ENCODE data around the gene MZT2B.
"Not testable (repeated sequence)": the region's sequence is repeated elsewhere in the genome, so short reads cannot be mapped to it uniquely, and the experiment has no call there.

MZT2B gene

DNA sequence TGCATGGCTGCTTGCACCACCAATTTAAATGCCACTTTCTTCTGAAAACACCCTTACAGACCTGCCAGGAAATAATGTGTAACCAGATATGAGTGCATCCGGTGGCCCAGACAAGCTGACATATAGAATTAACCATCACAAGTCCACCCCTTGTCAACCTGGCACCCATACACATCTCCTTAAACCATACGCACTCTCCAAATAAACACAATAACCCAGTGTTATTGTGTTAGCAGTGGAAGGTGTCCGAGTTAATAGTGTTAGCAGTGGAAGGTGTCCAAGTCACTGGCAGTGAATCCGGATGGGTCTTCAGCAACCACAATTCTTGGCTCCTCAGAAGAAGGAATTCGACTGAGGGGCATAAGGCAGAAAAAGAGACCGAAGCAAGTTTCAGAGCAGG lies 33.5 kb upstream of the MZT2B start:
- not testable (repeated sequence) for DNase-seq (ENCODE audit: low read depth); H3K4me3 ChIP-seq (replicated peaks; ENCODE audit: low read depth, low read length)

DNA sequence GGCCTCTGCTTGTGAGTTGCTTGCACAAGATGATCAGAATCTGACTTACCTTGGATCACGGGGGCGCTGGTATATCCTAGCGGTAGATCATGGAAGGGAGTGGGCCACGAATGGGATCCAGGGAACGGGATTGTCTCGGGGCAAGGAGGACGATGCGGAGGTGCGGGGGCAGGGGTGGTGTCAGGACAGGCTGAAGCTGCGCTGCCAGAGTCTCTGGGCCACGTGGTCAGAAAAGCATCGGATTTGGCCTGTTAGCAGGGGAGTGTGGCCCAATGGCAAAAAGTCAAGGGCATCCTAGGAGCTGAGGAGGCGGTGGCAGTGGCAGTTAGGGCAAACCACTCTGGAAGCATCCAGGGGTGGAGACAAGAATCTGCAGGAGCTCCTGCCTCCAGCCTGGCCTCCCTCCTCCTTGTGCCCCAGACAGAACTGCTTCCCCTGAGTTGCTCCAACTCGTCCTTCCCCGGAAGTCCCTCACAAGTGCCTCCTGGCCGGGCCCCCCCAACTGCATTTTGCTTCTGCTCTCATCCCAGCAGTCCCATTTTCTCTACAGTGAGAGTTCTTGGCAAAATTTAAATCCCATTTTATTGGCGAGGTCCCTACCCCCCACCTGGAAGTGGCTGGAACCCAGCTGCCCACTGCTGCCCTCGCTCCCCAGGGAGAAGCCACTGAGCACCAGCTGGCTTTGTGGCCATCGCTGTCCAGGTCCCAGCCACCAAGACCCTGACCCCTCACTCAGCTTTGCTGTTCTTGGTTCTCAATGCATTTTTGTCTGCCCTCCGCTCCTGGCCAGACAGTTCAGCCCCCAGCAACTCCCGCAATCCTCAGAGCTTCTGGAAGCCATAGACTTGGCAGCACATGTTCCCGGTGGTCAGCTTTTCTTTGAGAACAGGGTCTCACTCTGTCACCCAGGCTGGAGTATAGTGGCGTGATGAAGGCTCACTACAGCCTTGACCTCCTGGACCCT lies 31.6 kb upstream of the MZT2B start:
- no peak overlapping the region for H3K4me3 ChIP-seq (replicated peaks; ENCODE audit: low read depth, low read length)
- TF ChIP-seq CTCF (IDR thresholded peaks at IDR 0.05; ENCODE audit: low read length, missing control alignments): no peak
- DNase-seq (ENCODE audit: low read depth): no peak

- not testable (repeated sequence) for DNase-seq (ENCODE audit: low read depth); H3K4me3 ChIP-seq (replicated peaks; ENCODE audit: low read depth, low read length)
Observed at GRCh38 chr2:130151145-130151512, 30.9 kb upstream of the MZT2B start.

- H3K4me3 ChIP-seq (replicated peaks; ENCODE audit: low read depth, low read length); DNase-seq (ENCODE audit: low read depth): not testable (repeated sequence)
Observed at GRCh38 chr2:130152136-130152815, 29.8 kb upstream of the MZT2B start.

- DNase-seq (ENCODE audit: low read depth): no peak
- no peak for TF ChIP-seq CTCF (IDR thresholded peaks at IDR 0.05; ENCODE audit: low read length, missing control alignments)
Observed at GRCh38 chr2:130152816-130153595, 29.1 kb upstream of the MZT2B start.

GRCh38 chr2:130153721-130154422 lies 28.2 kb upstream of the MZT2B start:
- DNase-seq (ENCODE audit: low read depth); H3K4me3 ChIP-seq (replicated peaks; ENCODE audit: low read depth, low read length): not testable (repeated sequence)

More at GRCh38 chr2:130152816-130153595, 29.1 kb upstream of the MZT2B start:
- H3K4me3 ChIP-seq (replicated peaks; ENCODE audit: low read depth, low read length): no peak overlapping the region

- DNase-seq (ENCODE audit: low read depth); H3K4me3 ChIP-seq (replicated peaks; ENCODE audit: low read depth, low read length): not testable (repeated sequence)
Observed at GRCh38 chr2:130154423-130154770, 27.7 kb upstream of the MZT2B start.

DNA sequence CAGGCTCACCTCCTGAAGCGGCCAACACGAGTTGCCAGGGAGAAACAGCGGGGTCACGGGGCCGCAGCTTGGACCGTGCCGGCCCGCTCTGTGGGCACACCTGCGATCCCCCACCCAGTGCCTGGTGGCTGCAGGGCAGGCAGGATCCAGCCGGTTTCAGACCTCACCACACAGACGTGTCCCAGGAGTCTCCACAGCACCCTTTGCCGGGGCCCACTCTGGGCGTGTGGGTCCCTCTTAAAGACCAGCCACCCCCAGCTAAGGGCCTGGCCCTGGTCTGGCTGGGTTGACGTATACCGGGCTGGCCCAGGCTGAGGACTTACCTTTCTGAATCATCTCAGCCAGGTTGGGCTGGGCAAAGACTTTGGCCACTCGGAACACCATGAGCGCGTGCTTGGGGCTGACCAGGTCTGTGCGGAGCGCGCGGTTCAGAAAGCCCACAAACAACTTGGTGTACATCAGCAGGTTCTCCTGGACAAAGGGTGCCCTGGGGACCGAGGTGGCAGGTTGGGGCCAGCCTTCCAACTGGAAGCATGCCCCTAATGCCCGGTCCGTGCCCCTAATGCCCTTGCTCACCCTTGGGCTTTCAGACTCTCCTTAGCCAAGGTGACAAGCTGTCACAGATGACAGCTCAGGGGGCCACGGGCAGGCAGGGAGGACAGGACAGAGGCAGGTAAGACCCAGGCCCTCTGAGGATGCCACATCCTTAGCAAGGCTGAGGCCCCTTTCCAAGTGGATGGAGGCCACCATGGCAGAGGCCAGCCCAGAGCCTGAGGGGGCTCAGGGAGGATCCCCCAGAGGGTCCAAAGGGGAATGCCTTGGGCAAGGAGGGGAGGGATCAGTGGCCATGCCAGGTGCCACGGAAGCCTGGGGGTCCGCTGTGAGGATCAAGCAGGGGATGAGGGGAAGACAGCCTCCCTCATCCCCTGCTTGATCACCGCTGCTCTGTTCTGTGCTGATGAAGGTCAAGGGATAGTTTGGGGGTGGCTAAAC lies 27.0 kb upstream of the MZT2B start:
- H3K4me3 ChIP-seq (replicated peaks; ENCODE audit: low read depth, low read length): no peak overlapping the region
- no peak for TF ChIP-seq CTCF (IDR thresholded peaks at IDR 0.05; ENCODE audit: low read length, missing control alignments)
- DNase-seq (ENCODE audit: low read depth): no peak
